ENCODE measurements around the gene ZDHHC5. TPM values are rescaled to one million over a fixed set of nuclear protein-coding genes. Genes with fewer than 3 reads are reported as not detected.
"Not testable (repeated sequence)": the region's sequence is repeated elsewhere in the genome, so short reads cannot be mapped to it uniquely, and the experiment has no call there.

ZDHHC5 gene
- total RNA-seq, 2 experiments from 2014 or later: 74.0 to 78.6 TPM

DNA sequence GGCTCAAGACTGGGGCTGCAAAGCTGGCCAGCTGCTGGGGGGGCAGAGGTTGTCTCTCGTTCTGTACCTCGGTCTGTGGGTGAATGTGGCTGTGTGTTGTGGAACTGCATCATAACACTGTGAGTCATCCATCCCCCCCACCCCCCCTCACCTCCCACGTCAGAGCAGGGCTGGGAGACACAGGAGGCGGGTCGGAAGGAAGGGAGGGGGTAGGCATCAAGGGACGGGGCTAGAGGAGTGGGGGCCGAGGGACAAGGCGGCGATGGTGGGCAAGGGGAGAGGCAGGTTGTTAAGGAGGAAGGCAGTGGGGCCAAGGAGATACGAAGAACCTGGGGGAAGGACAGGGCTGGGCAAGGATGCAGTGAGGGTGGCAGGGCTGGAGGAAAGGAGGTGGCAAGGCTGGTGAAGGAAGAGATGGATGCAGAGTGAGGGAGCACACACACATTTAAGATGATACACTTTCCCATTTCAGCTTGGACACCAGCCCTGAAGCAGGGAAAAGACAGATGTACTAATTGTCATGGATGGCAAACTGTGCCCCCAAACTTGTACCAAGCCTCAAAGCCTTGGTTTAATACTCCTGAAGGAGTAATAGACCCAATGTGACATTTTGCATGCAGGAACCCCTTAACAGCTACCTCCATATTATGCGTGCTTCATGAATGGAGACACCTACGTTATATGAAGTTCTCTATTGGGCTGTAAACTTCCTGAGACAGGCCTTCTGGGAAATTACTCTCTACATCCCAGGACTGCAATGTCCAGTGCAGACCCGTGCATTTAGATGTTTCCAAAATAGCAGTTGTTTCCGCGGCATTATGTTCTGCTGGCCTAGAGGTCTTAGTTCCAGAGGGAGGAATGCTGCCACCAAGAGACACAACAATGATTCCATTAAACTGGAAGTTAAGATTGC lies 17.8 kb upstream of the ZDHHC5 start, which contains the start of gene YPEL4:
TSS of gene YPEL4 (minus strand) at position 87 of the 913 bp plus-strand sequence. CDS start 2,805 bp downstream, outside the sequence.
- no peaks in the 10 kb centered on the region for H3K9me3 Mint-ChIP-seq
- no peaks in the 10 kb centered on the region for H3K36me3 Mint-ChIP-seq
- DNase-seq: peak; percentile 54
- peak within 1 kb of the TSS; percentile 68 for H3K4me3 Mint-ChIP-seq
- peaks cover 44% of the 10 kb centered on the region for H3K4me1 Mint-ChIP-seq
- H3K27ac Mint-ChIP-seq: no peak within 1 kb of the TSS
- peaks cover 38% of the 10 kb centered on the region for H3K27me3 Mint-ChIP-seq

DNA sequence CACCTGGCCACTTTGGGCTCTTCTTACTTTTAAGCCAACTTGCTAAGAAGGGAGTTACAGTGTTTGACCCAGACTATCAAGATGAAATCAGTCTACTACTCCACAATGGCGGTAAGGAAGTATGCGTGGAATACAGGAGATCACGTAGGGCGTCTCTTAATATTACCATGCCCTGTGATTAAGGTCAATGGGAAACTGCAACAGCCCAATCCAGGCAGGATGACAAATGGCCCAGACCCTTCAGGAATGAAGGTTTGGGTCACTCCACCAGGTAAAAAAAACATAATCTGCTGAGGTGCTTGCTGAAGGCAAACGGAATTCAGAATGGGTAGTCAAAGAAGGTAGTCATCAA lies 17.2 kb upstream of the ZDHHC5 start:
- H3K27ac Mint-ChIP-seq: no peak overlapping the region
- H3K4me3 Mint-ChIP-seq: no peak overlapping the region

DNA sequence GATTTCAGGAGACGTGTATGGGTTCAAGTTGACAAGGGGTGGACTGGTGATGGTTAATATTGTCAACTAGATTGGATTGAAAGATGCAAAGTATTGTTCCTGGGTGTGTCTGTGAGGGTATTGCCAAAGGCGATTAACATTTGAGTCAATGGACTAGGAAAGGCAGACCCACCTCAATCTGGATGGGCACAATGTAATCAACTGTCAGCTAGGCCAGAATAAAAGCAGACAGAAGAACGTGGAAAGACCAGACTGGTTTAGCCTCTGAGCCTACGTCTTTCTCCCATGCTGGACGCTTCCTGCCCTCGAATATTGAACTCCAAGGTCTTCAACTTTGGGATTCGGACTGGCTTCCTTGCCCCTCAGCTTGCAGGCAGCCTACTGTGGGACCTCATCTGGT lies 16.5 kb upstream of the ZDHHC5 start:
- H3K27me3 Mint-ChIP-seq: peaks cover 24% of the 10 kb centered on the region
- H3K4me3 Mint-ChIP-seq: no peak overlapping the region
- DNase-seq: no peak
- H3K27ac Mint-ChIP-seq: no peak overlapping the region
- H3K4me1 Mint-ChIP-seq: peaks cover 38% of the 10 kb centered on the region
- H3K36me3 Mint-ChIP-seq: no peaks in the 10 kb centered on the region
- no peaks in the 10 kb centered on the region for H3K9me3 Mint-ChIP-seq

More for the DNA sequence above, 17.2 kb upstream of the ZDHHC5 start:
- Mint-ChIP-seq H3K9me3 (no peaks in the 10 kb centered on the region), H3K27me3 (peaks cover 31% of the 10 kb centered on the region), H3K4me1 (peaks cover 43% of the 10 kb centered on the region), H3K36me3 (no peaks in the 10 kb centered on the region)
- no peak for DNase-seq

DNA sequence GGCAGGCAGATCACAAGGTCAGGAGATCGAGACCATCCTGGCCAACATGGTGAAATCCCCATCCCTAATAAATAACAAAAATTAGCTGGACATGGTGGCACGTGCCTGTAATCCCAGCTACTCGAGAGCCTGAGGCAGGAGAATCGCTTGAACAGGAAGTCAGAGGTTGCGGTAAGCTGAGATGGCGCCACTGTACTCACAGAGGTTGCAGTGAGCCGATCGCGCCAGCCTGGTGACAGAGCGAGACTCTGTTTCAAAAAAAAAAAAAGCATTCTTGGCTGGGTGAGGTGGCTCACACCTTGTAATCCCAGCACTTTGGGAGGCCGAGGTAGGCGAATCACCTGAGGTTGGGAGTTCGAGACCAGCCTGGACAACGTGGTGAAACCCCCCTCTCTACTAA lies 15.7 kb upstream of the ZDHHC5 start:
- H3K4me1 Mint-ChIP-seq: peaks cover 37% of the 10 kb centered on the region

DNA sequence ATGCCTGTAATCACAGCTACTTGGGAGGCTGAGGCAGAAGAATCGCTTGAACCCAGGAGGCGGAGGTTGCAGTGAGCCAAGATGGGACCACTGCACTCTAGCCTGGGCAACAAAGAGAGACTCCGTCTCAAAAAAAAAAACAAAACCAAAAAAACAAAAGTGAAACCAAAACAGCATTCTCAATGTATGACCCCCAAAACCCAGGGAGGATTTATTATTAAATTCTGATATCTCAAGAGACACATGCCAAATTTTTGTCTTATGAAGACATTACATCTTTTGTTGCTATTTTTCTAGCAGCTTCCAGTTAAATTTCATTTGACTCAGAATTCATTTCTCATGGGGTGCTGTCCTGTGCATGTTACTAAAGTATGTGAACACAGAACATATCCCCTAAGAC lies 15.3 kb upstream of the ZDHHC5 start:
- H3K36me3 Mint-ChIP-seq: peaks cover under 1% of the 10 kb centered on the region
- H3K27ac Mint-ChIP-seq: peak overlapping the region; percentile 45
- peaks cover 12% of the 10 kb centered on the region for H3K27me3 Mint-ChIP-seq
- DNase-seq: no peak
- H3K9me3 Mint-ChIP-seq: no peaks in the 10 kb centered on the region
- H3K4me3 Mint-ChIP-seq: peak overlapping the region; percentile 37
- H3K4me1 Mint-ChIP-seq: peaks cover 33% of the 10 kb centered on the region

More for the DNA sequence above, 15.7 kb upstream of the ZDHHC5 start:
- not testable (repeated sequence) for H3K36me3 Mint-ChIP-seq, DNase-seq, H3K9me3 Mint-ChIP-seq
- H3K4me3 Mint-ChIP-seq: peak overlapping the region; percentile 37
- peak overlapping the region; percentile 45 for H3K27ac Mint-ChIP-seq
- H3K27me3 Mint-ChIP-seq: peaks cover 16% of the 10 kb centered on the region

DNA sequence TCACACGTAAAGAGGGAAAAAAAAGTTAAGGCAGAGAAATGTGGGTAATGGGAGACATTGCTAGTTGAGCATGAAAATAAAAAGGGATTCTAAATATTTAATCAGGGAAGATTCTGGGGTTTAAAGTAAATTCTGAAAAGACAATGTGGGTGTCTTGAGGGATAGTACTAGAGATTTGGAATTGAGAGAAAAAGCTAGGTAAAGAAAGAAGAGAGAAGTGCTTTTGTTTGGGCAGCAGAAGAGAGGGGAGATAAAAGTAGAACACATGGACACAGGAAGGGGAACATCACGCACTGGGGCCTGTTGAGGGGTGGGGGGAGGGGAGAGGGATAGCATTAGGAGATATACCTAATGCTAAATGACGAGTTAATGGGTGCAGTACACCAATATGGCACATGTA lies 14.8 kb upstream of the ZDHHC5 start:
- Mint-ChIP-seq H3K27me3 (peaks cover 7% of the 10 kb centered on the region), H3K36me3 (peaks cover 1% of the 10 kb centered on the region), H3K4me3 (no peak overlapping the region), H3K9me3 (no peaks in the 10 kb centered on the region), H3K4me1 (peaks cover 31% of the 10 kb centered on the region), H3K27ac (peak overlapping the region; percentile 41)
- DNase-seq: no peak

DNA sequence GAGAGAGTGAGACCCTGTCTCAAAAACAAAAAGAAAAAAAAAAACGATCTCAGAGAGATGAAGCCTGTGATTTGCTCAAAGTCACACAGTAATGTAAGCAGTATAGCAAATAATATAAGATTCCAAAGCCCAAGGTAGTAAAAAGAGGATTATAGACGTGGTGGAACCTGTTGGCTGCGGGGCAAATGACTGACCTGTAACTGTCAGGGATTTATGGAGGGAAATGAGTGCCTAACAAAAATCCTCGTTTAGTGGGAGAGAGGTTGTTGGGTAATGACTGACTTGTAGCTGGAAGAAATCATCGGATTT lies 11.1 kb upstream of the ZDHHC5 start:
- Mint-ChIP-seq H3K9me3 (no peaks in the 10 kb centered on the region), H3K27ac (peak overlapping the region; percentile 98), H3K4me1 (peaks cover 28% of the 10 kb centered on the region), H3K36me3 (peaks cover 5% of the 10 kb centered on the region), H3K4me3 (peak overlapping the region; percentile 100), H3K27me3 (no peaks in the 10 kb centered on the region)
- no peak for DNase-seq

DNA sequence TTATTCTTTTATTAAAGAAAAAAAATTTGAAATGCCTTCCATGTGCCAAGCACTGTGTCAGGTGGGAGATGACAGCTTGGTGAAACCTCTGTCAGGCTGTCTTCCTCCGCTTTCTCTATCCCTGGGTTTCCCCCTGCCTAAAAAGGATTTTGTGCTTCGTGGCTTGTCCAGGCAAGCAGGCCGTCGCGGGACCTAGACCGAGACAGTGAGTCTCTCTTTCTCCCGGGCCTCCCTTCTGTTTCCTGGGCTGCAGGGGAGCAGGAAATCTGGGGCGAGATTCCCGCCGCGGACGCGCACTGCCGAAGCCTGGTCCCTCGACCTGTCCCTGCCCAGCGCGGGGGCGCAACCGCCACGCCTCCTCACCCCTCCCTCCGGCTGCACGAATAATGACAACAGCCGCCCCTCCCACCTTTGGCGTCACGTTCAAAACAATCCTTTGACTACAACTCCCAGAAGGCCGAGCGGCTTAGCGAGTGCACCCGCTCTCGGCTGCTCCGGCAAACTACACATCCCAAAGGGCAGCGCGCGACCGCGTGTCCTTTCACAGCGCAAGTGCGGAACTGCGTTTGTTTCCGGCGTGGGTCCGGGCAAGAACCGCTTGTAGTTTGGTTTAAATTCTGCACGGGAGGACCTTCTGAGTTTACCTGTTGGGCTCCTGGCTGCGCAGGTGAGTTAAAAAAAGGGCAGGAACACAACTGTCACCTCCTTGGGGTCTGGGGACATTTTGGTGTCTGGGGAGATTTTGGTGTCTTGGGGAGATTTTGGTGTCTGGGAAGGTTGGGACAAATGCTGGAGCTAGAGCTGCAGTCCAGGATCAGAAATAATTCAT lies 10.5 kb upstream of the ZDHHC5 start, which contains the start of gene CLP1:
TSS of gene CLP1 (plus strand) at position 569 of the 829 bp plus-strand sequence. CDS start 1,715 bp downstream, outside the sequence.
- Mint-ChIP-seq H3K4me1 (peaks cover 31% of the 10 kb centered on the region), H3K27me3 (no peaks in the 10 kb centered on the region), H3K4me3 (peak within 1 kb of the TSS; percentile 100), H3K36me3 (peaks cover 5% of the 10 kb centered on the region), H3K27ac (peak within 1 kb of the TSS; percentile 98), H3K9me3 (no peaks in the 10 kb centered on the region)
- peak; percentile 98 for DNase-seq

DNA sequence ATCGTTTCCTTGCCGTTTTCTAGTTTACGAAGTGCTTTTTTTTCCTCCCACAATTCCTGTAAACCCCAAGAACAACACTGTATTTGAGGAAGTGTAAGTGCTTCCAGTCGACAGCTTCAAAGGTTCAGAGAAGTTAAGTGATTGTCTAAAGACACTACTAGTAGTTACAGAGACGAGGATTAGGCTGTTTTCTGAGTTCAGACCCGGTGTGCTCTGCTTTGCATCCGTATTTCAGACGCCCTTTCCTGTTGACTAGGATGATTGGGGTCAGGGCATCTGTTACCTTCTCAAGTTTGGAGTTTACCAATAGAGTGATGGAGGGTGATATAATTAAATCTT lies 9.9 kb upstream of the ZDHHC5 start:
- peak overlapping the region; percentile 100 for H3K4me3 Mint-ChIP-seq
- no peaks in the 10 kb centered on the region for H3K27me3 Mint-ChIP-seq
- peaks cover 9% of the 10 kb centered on the region for H3K36me3 Mint-ChIP-seq
- H3K27ac Mint-ChIP-seq: peak overlapping the region; percentile 98
- H3K4me1 Mint-ChIP-seq: peaks cover 30% of the 10 kb centered on the region
- no peak for DNase-seq
- H3K9me3 Mint-ChIP-seq: no peaks in the 10 kb centered on the region

DNA sequence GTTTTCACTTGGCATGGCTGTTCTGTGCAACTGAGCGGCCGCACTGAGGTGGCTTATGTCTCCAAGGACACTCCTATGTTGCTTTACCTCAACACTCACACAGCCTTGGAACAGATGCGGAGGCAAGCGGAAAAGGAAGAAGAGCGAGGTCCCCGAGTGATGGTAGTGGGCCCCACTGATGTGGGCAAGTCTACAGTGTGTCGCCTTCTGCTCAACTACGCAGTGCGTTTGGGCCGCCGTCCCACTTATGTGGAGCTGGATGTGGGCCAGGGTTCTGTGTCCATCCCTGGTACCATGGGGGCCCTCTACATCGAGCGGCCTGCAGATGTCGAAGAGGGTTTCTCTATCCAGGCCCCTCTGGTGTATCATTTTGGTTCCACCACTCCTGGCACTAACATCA lies 8.2 kb upstream of the ZDHHC5 start:
- Mint-ChIP-seq H3K36me3 (peaks cover 9% of the 10 kb centered on the region), H3K4me3 (no peak overlapping the region), H3K27ac (no peak overlapping the region), H3K4me1 (peaks cover 26% of the 10 kb centered on the region), H3K9me3 (no peaks in the 10 kb centered on the region), H3K27me3 (no peaks in the 10 kb centered on the region)
- DNase-seq: no peak

DNA sequence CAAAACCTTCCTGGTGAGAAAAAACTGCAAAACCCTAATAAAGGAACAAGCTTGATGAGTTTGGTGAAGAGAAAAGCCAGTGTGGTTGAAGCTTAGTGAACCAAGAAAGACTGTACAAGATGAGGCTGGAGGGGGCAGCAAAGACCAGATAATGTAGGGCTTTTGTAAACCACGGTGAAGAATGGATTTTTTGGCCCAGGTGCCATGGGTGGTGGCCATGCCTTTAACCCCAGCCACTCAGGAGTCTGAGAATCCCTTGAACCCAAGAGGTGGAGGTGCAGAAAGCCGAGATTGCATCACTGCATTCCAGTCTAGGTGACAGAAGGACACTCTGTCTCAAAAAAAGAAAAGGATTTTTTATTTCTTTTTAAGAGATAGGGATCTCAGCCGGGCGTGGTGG lies 5.0 kb upstream of the ZDHHC5 start:
- H3K4me1 Mint-ChIP-seq: peaks cover 27% of the 10 kb centered on the region
- no peak overlapping the region for H3K4me3 Mint-ChIP-seq
- H3K36me3 Mint-ChIP-seq: peaks cover 7% of the 10 kb centered on the region
- H3K27ac Mint-ChIP-seq: no peak overlapping the region
- H3K9me3 Mint-ChIP-seq: no peaks in the 10 kb centered on the region
- H3K27me3 Mint-ChIP-seq: no peaks in the 10 kb centered on the region
- DNase-seq: no peak

DNA sequence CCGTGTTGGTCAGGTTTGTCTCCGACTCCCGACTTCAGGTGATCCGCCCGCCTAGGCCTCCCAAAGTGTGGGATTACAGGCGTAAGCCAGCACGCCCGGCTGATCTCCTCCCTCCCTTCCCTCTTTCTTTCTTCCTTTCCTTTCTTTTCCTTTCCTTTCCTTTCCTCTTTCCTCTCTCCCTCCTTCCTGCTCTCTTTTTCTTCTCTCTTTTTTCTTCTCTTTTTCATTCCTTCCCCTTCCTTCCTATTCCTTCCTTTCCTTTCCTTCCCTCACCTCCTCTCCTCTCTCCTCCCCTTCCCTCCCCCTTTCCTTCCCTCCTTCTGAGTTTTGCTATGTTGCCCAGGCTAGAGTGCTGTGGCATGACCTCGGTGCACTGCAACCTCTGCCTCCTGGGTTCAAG lies 3.9 kb upstream of the ZDHHC5 start:
- H3K9me3 Mint-ChIP-seq: no peaks in the 10 kb centered on the region
- no peak overlapping the region for H3K4me3 Mint-ChIP-seq
- peaks cover 12% of the 10 kb centered on the region for H3K36me3 Mint-ChIP-seq
- H3K4me1 Mint-ChIP-seq: peaks cover 19% of the 10 kb centered on the region
- no peak overlapping the region for H3K27ac Mint-ChIP-seq
- no peak for DNase-seq
- H3K27me3 Mint-ChIP-seq: no peaks in the 10 kb centered on the region

DNA sequence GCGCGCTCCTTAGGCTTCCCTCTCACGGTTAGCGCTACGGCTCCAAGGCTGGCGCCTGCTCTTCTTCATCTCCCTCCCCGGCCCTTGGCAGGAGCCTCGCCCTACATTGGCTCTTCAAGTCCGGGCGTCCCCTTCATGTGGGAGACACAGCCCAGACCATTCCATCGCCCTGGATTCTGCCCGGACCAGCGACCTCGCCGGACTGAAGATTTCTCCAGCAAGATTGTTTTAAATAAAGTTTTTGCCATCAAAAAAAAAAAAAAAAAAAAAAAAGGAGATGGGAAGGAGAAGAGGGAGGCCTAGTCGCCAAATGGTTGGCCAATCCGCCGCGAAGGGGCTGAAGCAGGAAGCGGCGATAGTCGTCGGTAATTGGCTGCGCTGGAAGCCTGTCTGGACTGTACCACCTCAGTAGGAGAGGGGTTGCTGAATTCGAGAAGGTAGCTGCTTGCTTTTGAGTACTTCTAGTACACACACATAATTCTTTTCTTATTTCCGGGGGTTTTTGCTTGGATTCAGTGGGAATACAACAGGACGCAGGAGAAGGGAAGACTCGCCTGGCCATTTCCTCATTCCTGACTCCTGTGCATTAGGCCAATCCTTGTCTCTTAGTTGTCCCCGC lies 688 bp upstream of the ZDHHC5 start:
- DNase-seq: peak; percentile 92
- H3K27ac Mint-ChIP-seq: peak overlapping the region; percentile 98
- H3K4me1 Mint-ChIP-seq: peaks cover 29% of the 10 kb centered on the region
- H3K27me3 Mint-ChIP-seq: no peaks in the 10 kb centered on the region
- peak overlapping the region; percentile 98 for H3K4me3 Mint-ChIP-seq
- H3K36me3 Mint-ChIP-seq: peaks cover 17% of the 10 kb centered on the region
- no peaks in the 10 kb centered on the region for H3K9me3 Mint-ChIP-seq

DNA sequence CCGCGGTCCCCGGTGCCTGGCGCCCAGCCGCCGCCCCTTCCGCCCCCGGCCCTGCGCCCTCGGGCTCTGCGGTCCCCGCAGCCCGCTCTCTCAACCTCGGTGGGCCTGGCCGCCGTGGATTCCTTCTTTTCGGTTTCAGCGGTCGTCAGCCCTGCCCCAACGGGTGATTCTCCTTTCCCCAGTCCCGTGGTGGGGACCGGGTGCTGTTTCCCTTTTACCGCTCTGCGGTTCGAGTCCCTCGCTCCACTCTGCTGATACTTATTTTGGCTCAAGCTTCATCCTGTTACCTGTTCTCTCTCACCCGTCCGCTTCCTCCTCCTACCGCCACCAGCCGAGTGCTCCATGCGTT lies 494 bp downstream of the ZDHHC5 start:
- peak overlapping the region; percentile 98 for H3K4me3 Mint-ChIP-seq
- peak overlapping the region; percentile 98 for H3K27ac Mint-ChIP-seq
- H3K27me3 Mint-ChIP-seq: no peaks in the 10 kb centered on the region
- H3K9me3 Mint-ChIP-seq: no peaks in the 10 kb centered on the region
- DNase-seq: no peak
- H3K36me3 Mint-ChIP-seq: peaks cover 22% of the 10 kb centered on the region
- H3K4me1 Mint-ChIP-seq: peaks cover 39% of the 10 kb centered on the region

DNA sequence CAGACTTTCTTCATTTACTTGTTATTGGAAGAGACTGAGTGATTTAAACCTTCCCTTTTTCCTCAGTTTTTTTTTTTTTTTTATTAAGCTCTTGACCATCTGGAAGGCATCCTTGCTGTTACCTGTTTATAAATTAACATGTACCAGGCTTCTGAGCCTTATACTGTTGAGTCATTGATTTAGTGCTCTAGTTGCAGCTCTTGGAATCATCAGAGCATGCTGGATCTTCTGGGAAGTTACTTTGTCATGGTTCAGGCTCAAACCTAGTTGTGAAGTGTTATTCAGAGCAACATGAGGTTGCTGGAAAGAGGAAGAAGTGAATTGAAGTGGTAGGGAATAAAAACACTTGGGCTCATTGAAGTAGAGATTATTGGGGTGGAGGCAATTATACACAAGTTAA lies 6.3 kb downstream of the ZDHHC5 start:
- H3K27me3 Mint-ChIP-seq: no peaks in the 10 kb centered on the region
- H3K9me3 Mint-ChIP-seq: no peaks in the 10 kb centered on the region
- H3K4me3 Mint-ChIP-seq: no peak overlapping the region
- peak overlapping the region; percentile 9 for H3K27ac Mint-ChIP-seq
- no peak for DNase-seq
- peaks cover 42% of the 10 kb centered on the region for H3K36me3 Mint-ChIP-seq
- H3K4me1 Mint-ChIP-seq: peaks cover 73% of the 10 kb centered on the region

Data from activated naive CD8-positive, alpha-beta T cell treated with anti-CD3 and anti-CD28 coated beads for 36 hours (primary cell).